Activated CD4-positive, alpha-beta T cell treated with anti-CD3 and anti-CD28 coated beads, Interleukin-2, amount 10 ng/mL, durations not matched to agents 24 days and 14 days (primary cell): Measurements from ENCODE around the gene TLCD5. TPM values are rescaled to one million over a fixed set of nuclear protein-coding genes. Genes with fewer than 3 reads are reported as not detected.
A peak's percentile ranks its signal among the peaks of the same experiment; 100 is the strongest.

Experiments used
- DNase-seq: peaks from one replicate; pipeline ENCODE4 v3.0.0; 2022
- H3K27ac Mint-ChIP-seq: one replicate; pipeline ENCODE4 v1.8.0; 2022; ENCODE audit warnings: mild to moderate bottlenecking, mixed read lengths
- H3K27me3 Mint-ChIP-seq: one replicate; pipeline ENCODE4 v1.8.0; 2022; ENCODE audit warnings: mixed read lengths
- H3K36me3 Mint-ChIP-seq: one replicate; pipeline ENCODE4 v1.8.0; 2022; ENCODE audit warnings: low read depth, mild to moderate bottlenecking, mixed read lengths
- H3K4me1 Mint-ChIP-seq: one replicate; pipeline ENCODE4 v1.8.0; 2021; ENCODE audit warnings: mixed read lengths
- H3K4me3 Mint-ChIP-seq: one replicate; pipeline ENCODE4 v1.8.0; 2022; ENCODE audit warnings: mild to moderate bottlenecking, moderate library complexity, mixed read lengths
- H3K9me3 Mint-ChIP-seq: one replicate; pipeline ENCODE4 v1.8.0; 2021; ENCODE audit warnings: mixed read lengths
- intact Hi-C: fragments of 100-400 bp; cut with micrococcal nuclease; formaldehyde crosslinking; loops from one replicate; pipeline ENCODE4 v1.15.1; 2023
- total RNA-seq: library from RNA; stranded (reverse); gene quantifications from 2 replicates; pipeline ENCODE4 v1.2.3, GENCODE V29; 2022

The TLCD5 gene
- total RNA-seq = 0.76 and 1.2 TPM in 2 replicates

DNA sequence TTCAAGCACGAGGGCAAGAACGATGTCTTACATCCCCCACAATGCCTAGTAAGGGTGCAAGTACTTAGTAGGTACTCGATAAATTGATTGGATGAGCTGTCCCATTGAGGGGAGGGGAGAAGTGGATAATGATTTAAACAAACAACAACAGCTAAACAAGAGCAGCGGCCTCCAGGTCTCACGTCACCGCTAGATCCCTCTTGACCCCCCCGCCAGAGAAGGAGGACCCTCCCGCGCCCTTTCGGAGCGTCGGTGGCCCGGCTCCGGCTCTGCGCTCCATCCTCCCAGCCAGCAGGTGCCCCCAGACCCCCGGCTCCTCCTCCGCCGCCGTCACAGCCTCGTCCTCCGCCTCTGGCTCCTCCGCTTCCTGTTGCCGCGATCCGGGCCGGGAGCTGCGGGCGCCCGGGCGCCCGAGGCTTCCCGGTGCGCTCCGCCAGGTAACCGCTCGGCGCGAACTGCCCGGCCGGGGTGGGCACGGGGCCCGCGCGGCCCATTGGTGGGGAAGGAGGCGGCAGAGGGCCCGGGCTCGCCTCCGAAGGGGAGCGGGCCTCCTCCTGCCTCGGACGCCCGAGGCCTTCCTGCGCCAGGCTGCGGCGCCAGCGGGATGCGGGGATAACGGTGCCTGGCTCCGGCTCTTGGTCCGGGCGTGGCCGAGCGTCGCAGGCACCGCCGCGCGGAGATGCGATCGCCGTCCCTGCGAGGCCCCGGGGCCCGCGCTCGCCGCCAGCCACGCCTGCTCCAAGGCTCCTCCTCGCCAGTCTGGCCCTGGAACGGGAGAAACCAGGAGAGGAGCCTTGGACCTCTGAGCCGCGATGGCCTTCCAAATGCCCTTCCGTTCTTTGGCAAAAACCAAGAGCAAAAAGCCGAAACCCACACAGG lies at the start of gene TLCD5:
TSS of gene TLCD5 (plus strand) at position 368 of the 879 bp plus-strand sequence. CDS start 2,143 bp downstream, outside the sequence.
- no peak within 1 kb of the TSS for H3K27ac Mint-ChIP-seq
- no peaks in the 10 kb centered on the region for H3K36me3 Mint-ChIP-seq
- intact Hi-C loops = no loop called here
- H3K27me3 Mint-ChIP-seq = peaks cover 63% of the 10 kb centered on the region
- H3K9me3 Mint-ChIP-seq = peaks cover 6% of the 10 kb centered on the region
- H3K4me1 Mint-ChIP-seq = peaks cover 8% of the 10 kb centered on the region
- peak within 1 kb of the TSS; percentile 67 for H3K4me3 Mint-ChIP-seq
- DNase-seq = peak; percentile 81

DNA sequence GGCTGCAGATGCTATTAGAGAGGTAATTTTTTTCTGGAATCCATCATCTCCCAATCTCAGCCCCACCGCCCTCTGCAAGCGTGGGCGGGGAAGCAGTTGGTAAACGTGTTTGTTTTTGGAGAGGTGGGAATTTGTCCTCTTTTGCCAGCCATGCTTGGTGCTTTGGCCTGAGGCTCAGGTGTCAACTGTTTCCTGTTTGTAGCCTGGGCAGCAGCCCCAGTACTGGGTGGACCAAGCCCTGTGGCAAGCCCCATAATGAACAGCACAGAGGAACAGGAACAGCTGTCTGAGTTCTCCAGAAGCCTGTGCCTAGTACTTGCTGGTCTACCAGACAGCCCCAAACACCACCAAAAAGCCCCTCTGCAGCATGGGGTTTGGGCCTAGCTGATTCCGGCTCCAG lies 45.6 kb upstream of the TLCD5 start:
- H3K4me3 Mint-ChIP-seq = no peak overlapping the region
- no peak for DNase-seq
- peaks cover 35% of the 10 kb centered on the region for H3K27me3 Mint-ChIP-seq
- H3K4me1 Mint-ChIP-seq = no peaks in the 10 kb centered on the region
- H3K9me3 Mint-ChIP-seq = no peaks in the 10 kb centered on the region
- no peak overlapping the region for H3K27ac Mint-ChIP-seq
- no peaks in the 10 kb centered on the region for H3K36me3 Mint-ChIP-seq
- intact Hi-C loops = no loop called here

DNA sequence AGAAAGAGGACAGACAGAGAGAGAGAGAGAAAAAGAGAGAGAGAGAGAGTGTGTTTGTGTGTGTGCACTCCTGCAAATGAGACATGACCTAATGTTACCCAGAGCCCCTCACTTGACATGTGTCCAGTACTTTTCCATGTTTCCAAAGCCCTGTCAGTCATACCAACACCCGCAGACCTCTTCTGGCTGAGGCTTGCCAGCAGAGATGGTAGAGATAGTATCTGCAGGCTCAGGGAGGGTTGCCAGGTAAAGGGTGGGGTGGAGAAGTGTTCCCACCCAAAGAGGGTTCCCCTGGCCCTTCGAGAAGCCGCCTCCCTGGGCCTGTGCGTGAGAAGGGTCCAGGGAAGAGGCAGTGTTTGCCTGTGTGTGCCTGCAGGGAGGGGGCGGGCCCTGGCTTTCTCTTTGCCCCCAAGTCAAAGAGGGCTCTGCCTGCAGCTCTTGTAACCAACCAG lies 44.5 kb upstream of the TLCD5 start:
- no peaks in the 10 kb centered on the region for H3K4me1 Mint-ChIP-seq

DNA sequence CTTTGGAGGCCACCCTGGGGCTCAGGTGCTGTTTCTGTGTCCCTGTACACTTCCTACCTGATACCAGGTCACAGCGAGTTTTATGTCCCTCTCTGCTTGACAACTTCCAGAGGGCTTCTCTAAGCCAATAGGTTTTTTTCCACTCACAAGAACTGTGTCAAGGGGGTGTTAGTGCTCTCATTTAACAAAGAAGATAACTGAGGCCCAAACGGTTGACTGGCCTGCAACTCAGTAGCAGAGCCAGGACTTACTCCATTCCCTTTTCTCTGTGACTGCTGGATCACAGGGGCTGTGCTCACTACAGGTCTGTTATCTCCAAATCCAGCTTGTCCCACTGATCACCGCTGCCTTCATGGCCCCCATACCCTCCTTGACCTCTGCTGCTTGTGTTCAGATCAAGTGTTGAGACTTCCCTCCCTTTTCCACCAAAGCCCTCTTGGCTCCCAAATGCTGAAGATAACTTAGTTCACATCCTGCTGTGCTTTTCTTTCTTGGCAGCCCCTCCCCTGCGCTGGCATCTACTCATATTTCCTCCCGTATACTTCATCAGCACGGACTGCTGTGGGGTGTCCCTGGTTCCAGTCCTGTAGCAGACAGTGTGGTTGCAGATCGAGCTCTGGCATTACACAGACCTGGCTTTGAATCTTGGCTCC lies 43.8 kb upstream of the TLCD5 start:
- intact Hi-C loops = no loop called here
- no peaks in the 10 kb centered on the region for H3K9me3 Mint-ChIP-seq
- DNase-seq = no peak
- no peak overlapping the region for H3K4me3 Mint-ChIP-seq
- H3K27ac Mint-ChIP-seq = no peak overlapping the region
- H3K36me3 Mint-ChIP-seq = no peaks in the 10 kb centered on the region
- H3K27me3 Mint-ChIP-seq = peaks cover 22% of the 10 kb centered on the region
- H3K4me1 Mint-ChIP-seq = no peaks in the 10 kb centered on the region

More for the DNA sequence above, 44.5 kb upstream of the TLCD5 start:
- Mint-ChIP-seq H3K27me3 (peaks cover 28% of the 10 kb centered on the region), H3K27ac (no peak overlapping the region), H3K36me3 (no peaks in the 10 kb centered on the region), H3K4me3 (no peak overlapping the region), H3K9me3 (no peaks in the 10 kb centered on the region)
- no peak for DNase-seq
- intact Hi-C loops = no loop called here

DNA sequence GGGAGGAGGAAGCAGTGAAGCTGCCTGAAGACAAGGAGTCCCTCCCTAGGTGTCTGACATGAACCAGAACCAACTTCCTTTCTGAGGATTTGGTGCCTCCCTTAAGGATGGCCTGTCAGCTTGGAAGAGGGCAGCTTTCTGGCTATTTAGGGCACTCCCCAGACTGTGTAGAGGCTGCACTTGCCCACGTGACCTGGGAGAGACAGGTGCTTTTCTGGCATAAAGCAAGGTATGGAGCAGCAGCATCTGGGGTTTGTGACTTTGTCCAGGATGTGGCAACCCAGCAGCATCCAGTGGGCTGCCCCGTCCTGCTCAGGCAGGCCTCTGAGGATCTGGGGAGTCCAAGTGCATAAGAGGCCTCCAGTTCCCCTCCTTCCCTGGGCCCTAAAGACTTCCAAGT lies 42.0 kb upstream of the TLCD5 start:
- Mint-ChIP-seq H3K27me3 (peaks cover 31% of the 10 kb centered on the region), H3K4me3 (no peak overlapping the region), H3K27ac (no peak overlapping the region), H3K9me3 (no peaks in the 10 kb centered on the region), H3K36me3 (no peaks in the 10 kb centered on the region), H3K4me1 (no peaks in the 10 kb centered on the region)
- DNase-seq = no peak
- intact Hi-C loops = no loop called here

- Mint-ChIP-seq H3K27ac (no peak overlapping the region), H3K4me1 (no peaks in the 10 kb centered on the region), H3K27me3 (peaks cover 31% of the 10 kb centered on the region), H3K36me3 (no peaks in the 10 kb centered on the region), H3K9me3 (no peaks in the 10 kb centered on the region), H3K4me3 (no peak overlapping the region)
- DNase-seq = no peak
- intact Hi-C loops = no loop called here
Observed at GRCh38 chr11:120284272-120284671, 40.8 kb upstream of the TLCD5 start.

GRCh38 chr11:120285256-120285655 lies 39.8 kb upstream of the TLCD5 start:
- no peak for DNase-seq
- H3K36me3 Mint-ChIP-seq = peaks cover 2% of the 10 kb centered on the region
- H3K4me3 Mint-ChIP-seq = no peak overlapping the region
- H3K4me1 Mint-ChIP-seq = no peaks in the 10 kb centered on the region
- H3K27me3 Mint-ChIP-seq = peaks cover 38% of the 10 kb centered on the region
- H3K9me3 Mint-ChIP-seq = no peaks in the 10 kb centered on the region
- no peak overlapping the region for H3K27ac Mint-ChIP-seq
- intact Hi-C loops = no loop called here

GRCh38 chr11:120288021-120288420 lies 37.1 kb upstream of the TLCD5 start:
- Mint-ChIP-seq H3K36me3 (peaks cover 2% of the 10 kb centered on the region), H3K27me3 (peaks cover 43% of the 10 kb centered on the region), H3K4me1 (no peaks in the 10 kb centered on the region), H3K4me3 (no peak overlapping the region), H3K9me3 (no peaks in the 10 kb centered on the region), H3K27ac (no peak overlapping the region)
- DNase-seq = no peak
- intact Hi-C loops = no loop called here

GRCh38 chr11:120289426-120289825 lies 35.7 kb upstream of the TLCD5 start:
- Mint-ChIP-seq H3K27ac (no peak overlapping the region), H3K27me3 (peaks cover 54% of the 10 kb centered on the region), H3K4me3 (no peak overlapping the region), H3K4me1 (no peaks in the 10 kb centered on the region), H3K36me3 (peaks cover 2% of the 10 kb centered on the region), H3K9me3 (no peaks in the 10 kb centered on the region)
- DNase-seq = no peak
- intact Hi-C loops = no loop called here

DNA sequence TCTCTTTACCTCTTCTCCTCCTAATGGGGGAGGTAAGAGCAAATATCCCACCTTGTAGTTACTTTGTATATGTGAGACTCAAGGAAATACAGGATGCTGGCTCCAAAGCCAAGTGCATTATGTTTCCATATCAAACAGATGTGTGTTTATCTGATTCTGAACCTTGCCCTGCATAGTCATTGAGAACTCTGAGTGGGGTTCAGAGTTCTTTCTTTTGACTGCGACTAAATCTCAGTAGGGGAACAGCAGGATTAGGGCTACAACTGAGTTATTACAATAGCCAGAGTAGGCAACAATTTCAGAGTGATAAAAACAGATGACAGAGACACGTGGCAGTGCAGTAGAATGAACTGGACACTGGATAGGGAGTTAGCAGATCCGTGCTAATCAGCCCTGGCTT lies 34.1 kb upstream of the TLCD5 start:
- H3K4me1 Mint-ChIP-seq = no peaks in the 10 kb centered on the region
- H3K27me3 Mint-ChIP-seq = peaks cover 61% of the 10 kb centered on the region
- no peak overlapping the region for H3K4me3 Mint-ChIP-seq
- intact Hi-C loops = no loop called here
- H3K36me3 Mint-ChIP-seq = peaks cover 2% of the 10 kb centered on the region
- H3K9me3 Mint-ChIP-seq = no peaks in the 10 kb centered on the region
- DNase-seq = no peak
- no peak overlapping the region for H3K27ac Mint-ChIP-seq

DNA sequence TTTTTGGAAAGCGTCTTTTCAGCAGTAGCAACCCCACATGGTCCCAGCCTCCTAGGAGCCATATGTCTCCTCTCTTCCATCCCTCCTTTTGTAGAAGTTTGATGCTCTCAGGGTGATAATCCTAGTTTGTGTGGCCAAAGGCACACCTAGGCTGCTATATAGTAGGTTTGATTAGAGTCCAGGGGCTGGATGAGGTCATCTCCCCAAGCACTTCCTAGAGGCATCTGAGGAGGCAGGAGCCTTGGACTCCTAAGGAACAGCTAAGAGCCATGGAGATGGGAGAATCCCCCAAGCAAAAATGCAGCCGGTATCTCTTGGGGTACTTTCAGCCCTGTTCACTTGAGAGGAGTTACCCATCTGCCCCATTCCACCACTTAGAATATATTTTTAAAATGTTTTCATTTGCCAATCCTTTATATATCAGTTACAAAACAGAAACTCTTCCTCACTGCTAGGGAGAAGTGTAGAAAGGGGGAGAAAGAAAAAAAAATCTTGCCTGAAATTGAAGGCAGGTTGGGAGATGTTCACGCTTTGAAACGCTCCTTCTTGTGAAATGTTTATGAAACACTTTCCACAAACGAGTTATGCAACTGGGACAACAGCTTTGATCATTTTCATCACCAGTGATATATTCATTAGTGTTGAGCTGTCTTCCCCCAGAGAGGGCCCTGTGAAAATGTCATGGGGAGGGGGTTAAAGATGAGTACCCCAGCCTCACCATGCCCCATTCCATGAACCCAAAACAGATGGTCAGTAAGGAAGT lies 31.9 kb upstream of the TLCD5 start:
- H3K27ac Mint-ChIP-seq = no peak overlapping the region
- H3K36me3 Mint-ChIP-seq = peaks cover 2% of the 10 kb centered on the region
- DNase-seq = no peak
- peaks cover 60% of the 10 kb centered on the region for H3K27me3 Mint-ChIP-seq
- H3K9me3 Mint-ChIP-seq = no peaks in the 10 kb centered on the region
- intact Hi-C loops = no loop called here
- H3K4me1 Mint-ChIP-seq = no peaks in the 10 kb centered on the region
- no peak overlapping the region for H3K4me3 Mint-ChIP-seq

- Mint-ChIP-seq H3K4me3 (no peak overlapping the region), H3K9me3 (no peaks in the 10 kb centered on the region), H3K4me1 (no peaks in the 10 kb centered on the region), H3K27me3 (peaks cover 63% of the 10 kb centered on the region), H3K27ac (no peak overlapping the region), H3K36me3 (peaks cover 2% of the 10 kb centered on the region)
- DNase-seq = no peak
- intact Hi-C loops = no loop called here
Observed at GRCh38 chr11:120294096-120294495, 31.0 kb upstream of the TLCD5 start.

GRCh38 chr11:120295099-120295498 lies 30.0 kb upstream of the TLCD5 start:
- peaks cover 59% of the 10 kb centered on the region for H3K27me3 Mint-ChIP-seq
- H3K4me1 Mint-ChIP-seq = no peaks in the 10 kb centered on the region
- intact Hi-C loops = no loop called here

DNA sequence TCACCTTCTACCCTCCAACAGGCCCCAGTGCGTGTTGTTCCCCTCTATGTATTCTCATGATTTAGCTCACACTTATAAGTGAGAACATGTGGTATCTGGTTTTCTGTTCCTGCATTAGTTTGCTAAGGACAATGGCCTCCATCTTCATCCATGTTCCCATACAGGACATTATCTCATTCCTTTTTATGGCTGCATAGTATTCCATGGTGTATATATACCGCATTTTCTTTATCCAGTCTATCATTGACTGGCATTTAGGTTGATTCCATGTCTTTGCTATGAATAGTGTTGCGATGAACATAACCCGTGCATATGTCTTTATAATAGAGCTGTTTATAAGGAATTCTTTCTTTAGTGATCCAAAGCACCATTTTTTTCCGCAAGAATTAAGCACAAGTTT lies 28.5 kb upstream of the TLCD5 start:
- Mint-ChIP-seq H3K9me3 (no peaks in the 10 kb centered on the region), H3K27me3 (peaks cover 56% of the 10 kb centered on the region)

More at GRCh38 chr11:120295099-120295498, 30.0 kb upstream of the TLCD5 start:
- H3K27ac Mint-ChIP-seq = no peak overlapping the region
- DNase-seq = no peak
- no peak overlapping the region for H3K4me3 Mint-ChIP-seq
- H3K9me3 Mint-ChIP-seq = no peaks in the 10 kb centered on the region
- no peaks in the 10 kb centered on the region for H3K36me3 Mint-ChIP-seq

More for the DNA sequence above, 28.5 kb upstream of the TLCD5 start:
- Mint-ChIP-seq H3K4me1 (no peaks in the 10 kb centered on the region), H3K36me3 (no peaks in the 10 kb centered on the region), H3K27ac (no peak overlapping the region), H3K4me3 (no peak overlapping the region)
- no peak for DNase-seq
- intact Hi-C loops = no loop called here
